ENCODE results near the gene JARID2.
A peak's percentile ranks its signal among the peaks of the same experiment; 100 is the strongest.

Gene JARID2

DNA sequence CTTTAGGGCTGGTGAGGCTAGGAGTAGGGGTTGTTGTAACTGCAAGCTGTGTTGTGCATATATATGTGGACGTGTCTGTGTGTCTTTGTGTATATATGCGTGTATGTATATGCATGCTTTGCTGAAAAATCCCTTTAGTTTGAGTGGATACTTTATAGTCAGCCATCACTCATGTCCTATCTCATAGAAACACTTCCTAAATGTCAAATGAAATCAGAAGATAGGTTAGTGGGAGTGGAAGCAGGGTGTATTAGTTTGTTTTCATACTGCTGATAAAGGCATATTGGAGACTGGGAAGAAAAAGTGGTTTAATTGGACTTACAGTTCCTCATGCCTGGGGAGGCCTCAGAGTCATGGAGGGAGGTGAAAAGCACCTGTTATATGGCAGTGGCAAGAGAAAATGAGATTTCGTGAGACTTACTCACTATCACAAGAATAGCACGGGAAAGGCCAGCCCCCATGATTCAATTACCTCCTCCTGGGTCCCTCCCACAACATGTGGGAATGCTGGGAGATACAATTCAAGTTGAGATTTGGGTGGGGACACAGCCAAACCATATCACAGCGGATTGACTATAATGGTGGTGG is 131.1 kb downstream of the JARID2 start:
- no peak for DNase-seq (ENCODE audit: low spot score)

DNA sequence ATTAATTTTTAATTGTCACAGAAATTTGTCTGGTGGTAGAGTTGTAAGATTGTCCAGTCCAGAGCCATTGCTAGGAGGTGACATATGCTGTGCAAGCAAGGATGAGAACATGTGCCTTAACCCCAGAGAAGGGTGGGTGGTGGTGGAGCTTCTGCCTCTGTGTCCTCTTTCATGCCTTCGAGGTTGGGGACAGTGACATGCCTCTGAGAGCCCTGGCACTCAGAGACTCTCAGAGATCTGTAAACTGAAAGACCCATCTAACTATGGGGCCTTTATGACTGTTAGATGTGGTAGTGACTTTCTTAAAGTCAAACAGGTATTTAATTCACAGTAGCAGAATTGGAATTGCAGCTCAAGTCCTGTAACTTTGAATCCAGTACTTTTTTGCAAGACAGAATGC is 132.4 kb downstream of the JARID2 start:
- no peak for DNase-seq (ENCODE audit: low spot score)

DNA sequence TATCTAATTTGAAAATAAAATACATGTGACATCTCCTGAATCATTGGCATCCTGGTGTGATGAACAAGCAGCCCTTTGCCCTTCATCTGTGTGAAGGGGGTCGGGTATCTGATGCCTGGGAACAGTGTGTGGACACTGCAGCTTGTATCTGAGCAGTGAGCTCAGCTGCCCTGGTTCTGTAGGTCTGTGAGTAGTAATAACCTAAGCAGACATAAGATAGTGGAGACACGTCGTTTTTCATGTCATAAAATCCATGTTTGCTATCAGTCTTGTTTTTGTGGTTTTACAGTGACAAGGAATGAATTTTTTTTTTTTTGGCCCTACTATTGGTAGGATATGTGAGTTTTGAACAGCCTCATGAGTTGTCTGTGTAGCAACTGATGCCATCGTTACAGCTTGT is 133.0 kb downstream of the JARID2 start:
- DNase-seq (ENCODE audit: low spot score): no peak

DNA sequence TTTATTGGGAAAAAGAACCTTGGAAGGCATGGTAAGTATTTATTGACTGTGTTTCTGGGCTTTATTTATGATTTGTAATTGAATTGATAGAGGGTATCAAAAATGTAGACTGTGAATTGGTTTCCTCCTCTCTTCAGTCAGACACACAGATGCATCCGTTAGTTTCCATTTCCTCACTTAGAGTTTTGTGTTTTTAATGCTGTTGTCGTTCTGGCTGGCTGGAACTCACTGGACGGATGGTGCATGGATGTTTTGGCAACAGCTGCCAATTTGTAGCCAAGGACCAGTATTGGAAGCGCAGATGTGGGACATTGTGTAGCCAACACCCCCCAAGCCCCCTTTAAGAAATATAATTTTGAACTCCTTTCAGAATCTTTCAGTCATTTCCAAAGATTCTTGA is 134.5 kb downstream of the JARID2 start:
- DNase-seq (ENCODE audit: low spot score): no peak

DNA sequence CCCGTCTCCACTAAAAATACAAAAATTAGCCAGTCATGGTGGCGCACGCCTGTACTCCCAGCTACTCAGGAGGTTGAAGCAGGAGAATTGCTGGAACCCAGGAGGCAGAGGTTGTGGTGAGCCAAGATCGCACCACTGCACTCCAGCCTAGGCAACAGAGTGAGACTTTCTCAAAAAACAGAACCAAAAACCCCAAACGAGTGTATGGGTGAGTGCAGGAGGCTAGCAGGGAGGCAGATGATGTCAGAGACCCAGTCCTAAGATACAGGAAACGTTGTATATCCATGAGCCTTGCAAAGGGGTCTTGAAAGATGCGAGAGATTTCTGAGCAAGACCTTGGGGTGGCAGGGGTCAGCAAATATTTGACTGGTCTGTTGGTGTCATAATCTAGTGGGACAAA is 136.2 kb downstream of the JARID2 start:
- DNase-seq (ENCODE audit: low spot score): no peak

DNA sequence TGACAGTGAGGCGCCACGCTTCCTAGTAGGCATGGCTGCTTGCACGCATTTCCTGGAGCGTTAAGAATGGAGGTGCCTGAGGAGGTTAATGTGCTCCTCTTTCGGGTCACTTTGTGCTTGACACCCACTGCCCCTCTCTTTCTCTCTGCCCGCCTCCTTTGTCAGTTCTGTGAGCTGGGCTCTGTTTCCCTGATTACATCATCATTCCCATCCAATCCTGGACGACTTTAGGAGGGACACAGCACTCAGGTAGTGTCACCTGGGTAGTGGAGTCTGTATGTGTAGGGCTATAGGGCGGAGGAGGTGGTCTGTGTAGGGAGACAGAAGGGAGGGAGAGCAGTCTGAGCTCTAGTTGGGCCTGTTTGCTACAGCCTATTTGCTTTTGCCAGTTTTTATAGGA is 136.8 kb downstream of the JARID2 start:
- DNase-seq (ENCODE audit: low spot score): no peak

DNA sequence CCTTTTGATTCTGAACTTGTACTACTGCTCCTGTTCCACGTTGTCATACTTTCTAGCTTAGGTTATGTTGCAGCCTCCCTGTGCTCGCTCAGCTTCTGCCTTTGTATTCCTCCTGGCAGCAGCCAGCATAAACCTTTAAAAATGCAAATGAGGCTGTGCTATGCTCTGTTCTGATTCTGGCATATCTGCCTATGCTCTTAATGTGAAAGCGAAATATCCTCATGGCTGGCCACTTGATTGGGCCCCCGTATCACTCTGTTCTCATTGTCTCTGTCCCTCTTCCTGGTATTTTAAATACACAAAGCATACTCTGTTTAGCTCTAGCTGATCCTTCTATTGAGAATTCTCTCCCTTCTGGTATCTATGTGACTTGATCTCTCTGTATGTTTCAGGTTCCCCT is 139.0 kb downstream of the JARID2 start:
- DNase-seq (ENCODE audit: low spot score): no peak

DNA sequence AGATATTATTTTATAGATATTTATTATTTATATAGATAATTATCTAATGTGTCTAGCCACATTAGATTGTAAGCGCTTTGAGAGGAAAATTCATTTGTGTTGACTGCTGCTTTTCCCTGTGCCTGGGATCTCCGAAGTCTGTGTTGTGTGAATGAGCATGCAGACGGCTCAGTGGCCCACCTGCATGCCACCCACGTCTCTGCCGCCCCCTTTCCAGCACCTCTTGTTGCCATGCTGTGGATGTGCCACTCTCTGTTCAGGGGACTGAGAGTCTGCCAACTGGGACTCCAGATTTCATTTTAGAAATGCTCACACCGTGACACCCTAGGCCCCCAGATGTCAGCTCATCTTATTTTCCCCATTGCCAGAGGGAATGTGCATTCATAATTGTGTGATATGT is 139.7 kb downstream of the JARID2 start:
- no peak for DNase-seq (ENCODE audit: low spot score)

DNA sequence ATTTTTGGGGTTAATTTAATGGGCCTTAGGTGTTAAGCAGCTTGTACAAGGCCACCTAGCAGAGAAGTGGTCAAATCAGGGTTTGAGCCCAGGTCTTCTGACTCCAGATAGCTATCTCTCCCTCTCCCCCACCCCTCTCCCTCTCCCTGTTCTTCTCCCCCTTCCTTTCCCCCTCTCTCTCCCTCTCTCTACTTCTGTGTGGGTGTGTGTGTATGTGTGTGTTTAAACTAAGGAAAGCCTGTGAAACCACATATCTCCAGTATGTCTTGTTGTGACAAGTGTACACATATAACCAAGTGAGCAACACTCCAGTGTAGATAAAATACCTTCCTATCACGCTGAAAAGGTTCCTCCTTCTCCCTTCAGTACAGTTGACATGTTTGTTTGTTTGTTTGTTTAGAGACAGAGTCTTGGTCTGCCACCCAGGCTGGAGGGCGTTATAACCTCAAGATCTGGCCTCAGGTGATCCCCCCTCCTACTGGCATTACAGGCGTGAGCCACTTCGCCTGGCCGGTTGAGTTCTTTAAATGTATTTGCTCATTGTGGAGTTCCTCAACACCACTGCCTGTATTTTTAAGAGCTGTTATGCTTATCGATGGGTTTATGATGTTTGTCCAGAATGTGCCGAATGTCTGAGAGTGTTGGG is 140.4 kb downstream of the JARID2 start:
- DNase-seq (ENCODE audit: low spot score): no peak

DNA sequence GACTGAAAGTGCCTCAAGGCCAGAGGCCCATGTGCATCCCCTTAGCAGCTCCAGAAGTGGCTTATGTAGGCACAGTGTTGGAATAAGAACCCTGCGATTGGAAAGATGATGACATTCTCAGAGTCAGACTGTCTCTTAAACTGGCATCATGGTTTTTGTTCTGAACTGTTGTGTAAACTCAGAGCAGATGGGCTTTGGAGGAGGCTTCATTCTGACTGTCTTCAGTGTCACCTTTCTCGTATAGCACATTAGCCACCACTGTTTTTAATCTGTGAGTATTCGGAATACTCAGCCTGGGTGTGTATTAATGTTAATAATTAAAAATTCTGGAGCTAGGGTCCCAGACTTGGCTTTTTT is 140.9 kb downstream of the JARID2 start:
- no peak for DNase-seq (ENCODE audit: low spot score)

DNA sequence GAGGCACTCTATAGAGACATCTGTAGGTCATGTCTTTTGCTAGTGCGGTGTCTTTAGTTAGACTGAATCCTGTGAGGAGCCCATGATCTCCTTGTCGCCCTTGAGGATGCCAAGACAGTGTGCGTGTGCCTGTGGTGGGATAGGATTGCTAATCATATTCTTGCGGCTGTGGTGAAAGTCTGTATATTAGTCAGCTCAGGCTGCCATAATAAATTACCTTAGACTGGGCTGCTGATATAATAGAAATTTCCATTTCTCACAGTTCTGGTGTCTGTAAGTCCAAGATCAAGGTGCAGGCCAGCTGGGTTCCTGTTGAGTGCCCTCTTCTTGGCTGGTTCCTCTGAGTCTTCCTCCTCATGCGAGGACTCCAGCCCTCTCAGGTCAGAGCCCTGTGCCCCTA is 141.2 kb downstream of the JARID2 start:
- DNase-seq (ENCODE audit: low spot score): no peak

DNA sequence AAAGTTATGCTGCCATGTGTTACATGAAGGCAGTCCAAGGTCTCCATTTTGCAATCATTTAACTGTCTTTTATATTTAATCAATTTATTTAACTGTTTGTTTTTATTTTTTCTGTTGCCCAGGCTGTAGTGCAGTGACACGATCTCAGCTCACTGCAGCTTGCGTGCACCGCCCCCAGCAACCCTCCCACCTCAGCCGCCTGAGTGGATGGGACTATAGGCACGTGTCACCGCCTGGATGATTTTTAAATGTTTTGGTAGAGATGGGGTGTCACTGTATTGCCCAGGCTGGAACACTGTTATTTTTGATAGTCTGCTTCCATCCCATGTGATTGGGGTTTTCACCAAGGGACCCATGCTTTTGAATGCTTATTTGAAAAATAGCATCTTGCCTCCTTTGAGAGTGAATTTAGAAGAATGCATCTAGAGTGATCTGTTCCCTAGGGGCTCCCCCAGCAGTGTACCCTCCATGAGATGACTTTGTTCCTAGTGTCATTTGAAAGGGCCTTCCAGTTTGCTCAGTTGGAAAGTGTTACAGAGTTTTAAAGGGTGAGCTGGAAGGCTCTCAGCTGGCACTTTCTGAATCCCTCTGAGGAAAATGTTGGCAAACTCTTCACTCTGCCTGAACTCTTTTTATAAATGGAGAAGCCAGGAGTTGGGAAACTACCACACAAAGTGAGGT is 143.4 kb downstream of the JARID2 start:
- DNase-seq (ENCODE audit: low spot score): no peak

DNA sequence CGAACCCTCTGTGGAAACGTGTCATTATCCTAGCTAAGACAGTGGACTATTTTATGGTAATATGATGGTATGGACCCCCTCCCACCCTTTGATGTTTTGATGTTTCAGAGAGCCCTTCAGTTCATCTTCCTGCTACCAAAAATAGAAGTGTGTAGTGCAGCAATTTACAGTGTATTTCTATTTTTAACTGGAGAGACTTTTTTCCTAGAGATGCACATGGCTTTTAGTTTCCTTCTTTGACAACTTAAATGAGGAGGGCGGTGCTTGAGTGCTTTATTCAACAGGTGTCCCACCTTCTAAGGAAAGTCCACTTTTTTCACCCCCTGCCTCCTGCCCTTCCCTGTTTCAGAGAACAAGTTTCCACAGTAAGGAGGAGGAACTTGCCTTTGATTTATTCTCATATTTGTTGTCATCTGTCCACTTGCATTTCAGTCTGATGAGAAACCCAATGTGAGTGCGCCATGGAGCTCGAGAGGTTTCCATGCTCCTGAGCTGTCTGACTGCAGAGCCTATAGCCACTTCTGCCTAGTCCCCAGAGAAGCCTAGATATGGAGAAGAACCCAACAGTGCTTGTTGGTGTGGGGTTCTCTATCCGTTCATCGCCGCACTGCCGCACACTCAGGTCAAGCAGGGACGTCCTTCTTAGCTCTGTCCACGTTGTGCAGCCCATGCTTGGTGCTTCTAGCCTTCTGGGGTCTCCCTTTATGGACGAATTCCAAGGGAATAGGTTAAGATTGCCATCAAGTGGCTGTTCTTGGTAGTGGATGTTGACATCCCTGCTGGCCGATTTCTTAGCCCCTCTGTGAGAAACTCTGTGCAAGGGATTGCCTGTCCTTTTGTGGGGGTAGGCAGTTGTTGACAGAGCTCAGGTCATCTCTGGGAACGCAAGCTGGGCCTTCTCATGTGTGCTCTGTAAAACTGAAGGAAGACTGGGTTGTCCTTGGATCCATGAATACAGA is 144.2 kb downstream of the JARID2 start:
- peak; percentile 19 for DNase-seq (ENCODE audit: low spot score)

DNA sequence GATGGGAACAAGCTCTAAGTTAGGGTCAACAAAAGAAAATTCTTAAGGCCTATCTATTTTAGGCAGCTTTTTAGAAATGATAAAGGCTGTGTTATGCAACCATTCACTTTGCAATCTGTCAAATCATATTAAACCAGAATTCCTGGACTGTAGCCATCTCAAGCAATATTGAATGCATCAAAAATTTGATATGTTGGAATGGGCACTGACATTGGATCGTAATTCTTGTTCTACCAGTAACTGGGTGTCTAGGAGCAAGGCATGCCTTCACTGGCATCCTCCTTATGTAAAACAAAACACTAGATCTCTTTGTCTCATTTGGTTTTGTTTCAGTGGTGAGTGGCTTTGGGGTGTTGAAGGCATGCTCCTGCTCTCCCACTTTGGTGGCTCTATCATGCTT is 145.6 kb downstream of the JARID2 start:
- DNase-seq (ENCODE audit: low spot score): no peak

DNA sequence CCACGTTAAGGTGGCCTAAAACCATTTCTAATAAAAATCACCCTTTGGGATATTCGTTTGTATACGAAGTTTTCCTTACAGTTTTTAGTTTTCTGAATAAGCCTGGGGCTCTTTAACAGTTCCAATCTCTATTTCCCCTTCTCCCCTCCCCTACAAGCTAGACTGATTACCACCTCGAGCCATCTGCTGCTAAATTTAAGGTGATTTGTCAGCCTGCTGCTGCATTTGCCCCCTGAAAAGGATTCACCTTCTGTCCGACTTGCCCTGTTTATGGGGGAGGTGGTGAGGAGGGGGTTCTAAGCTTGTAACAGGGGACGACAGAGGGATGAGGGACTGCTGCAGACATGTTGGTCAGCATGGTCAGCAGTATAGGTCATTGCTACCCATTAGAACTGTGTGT is 146.3 kb downstream of the JARID2 start:
- no peak for DNase-seq (ENCODE audit: low spot score)

DNA sequence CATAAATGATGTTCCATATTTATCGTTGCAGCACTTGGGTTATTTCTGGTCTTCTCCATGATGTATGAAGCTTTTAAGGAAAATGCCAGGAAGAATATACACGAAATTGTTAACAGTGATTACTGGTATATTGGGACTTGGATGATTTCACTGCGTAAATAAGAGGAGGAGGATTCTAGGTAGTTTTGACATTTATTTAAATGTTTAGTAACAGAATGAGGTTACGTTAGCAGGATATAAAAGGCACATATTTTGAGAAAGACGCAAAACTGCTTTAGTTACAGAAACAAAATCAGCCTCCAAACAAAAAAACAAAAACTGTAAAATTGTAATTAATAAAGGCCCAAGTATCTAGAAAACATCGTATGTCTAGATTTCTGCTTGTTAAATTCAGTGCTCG is 147.7 kb downstream of the JARID2 start:
- no peak for DNase-seq (ENCODE audit: low spot score)

DNA sequence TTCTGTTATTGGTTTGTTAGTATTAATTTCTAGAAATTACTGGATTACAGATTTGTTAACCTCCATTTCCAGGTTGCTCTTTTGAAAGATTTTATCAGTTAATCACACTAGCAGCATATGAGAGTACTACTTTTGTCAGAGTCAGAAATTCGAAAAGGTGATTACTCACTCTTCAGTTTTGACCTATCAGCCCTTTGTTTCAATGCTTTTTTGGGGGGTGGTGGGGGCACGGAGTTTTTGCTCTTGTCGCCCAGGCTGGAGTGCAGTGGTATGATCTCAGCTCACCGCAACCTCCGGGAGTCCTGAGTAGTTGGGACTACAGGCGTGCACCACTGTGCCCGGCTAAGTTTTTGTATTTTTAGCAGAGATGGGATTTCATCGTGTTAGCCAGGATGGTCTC is 149.2 kb downstream of the JARID2 start:
- DNase-seq (ENCODE audit: low spot score): no peak

DNA sequence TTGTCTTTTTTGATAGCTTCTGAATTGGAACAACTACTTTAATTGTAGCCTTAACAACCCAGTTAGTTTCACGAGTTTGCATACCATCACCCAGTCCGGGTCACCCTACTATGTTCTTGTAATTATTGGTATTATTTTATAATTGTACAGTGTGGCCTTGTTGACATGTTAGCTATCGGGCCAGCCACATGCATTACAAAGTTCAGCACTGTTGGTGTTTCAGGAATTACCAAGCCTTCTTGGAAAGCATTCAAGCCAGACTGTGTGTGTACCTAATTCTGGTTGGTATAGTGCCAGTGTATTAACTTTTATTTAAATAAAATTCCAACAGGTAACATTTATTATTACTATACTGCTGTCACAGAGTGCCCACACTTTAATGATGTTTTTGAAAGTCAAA is 150.9 kb downstream of the JARID2 start:
- no peak for DNase-seq (ENCODE audit: low spot score)

DNA sequence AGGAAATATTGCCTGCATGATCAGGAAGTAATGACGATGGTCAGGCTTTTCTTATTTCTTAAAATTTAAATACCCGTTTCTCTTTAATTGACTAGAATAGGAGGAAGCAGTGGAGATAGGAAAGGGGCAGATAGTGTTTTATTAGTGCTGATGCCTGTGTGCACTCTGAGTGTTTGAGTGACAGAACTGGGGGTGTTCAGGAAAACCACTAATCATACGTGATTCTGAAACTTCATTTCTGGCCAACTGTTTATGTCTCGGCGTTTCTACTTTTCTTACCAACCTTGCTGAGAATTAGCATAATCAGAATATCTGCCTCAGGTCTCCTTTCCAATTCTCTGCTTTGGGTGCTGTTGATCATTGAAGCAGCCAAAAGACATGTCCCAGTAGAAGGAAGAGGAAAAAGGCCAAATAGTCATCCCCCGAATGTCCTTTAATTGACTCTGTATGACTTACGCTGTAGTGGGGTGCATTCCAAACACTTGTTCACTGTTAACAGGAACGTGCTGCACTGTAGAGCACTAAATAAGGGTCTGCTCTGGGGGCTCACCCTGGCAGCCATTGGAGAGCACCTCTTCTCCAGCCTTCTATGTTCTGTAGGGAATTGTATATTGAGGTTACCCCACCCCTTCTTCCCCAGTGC is 152.9 kb downstream of the JARID2 start:
- DNase-seq (ENCODE audit: low spot score): no peak

DNA sequence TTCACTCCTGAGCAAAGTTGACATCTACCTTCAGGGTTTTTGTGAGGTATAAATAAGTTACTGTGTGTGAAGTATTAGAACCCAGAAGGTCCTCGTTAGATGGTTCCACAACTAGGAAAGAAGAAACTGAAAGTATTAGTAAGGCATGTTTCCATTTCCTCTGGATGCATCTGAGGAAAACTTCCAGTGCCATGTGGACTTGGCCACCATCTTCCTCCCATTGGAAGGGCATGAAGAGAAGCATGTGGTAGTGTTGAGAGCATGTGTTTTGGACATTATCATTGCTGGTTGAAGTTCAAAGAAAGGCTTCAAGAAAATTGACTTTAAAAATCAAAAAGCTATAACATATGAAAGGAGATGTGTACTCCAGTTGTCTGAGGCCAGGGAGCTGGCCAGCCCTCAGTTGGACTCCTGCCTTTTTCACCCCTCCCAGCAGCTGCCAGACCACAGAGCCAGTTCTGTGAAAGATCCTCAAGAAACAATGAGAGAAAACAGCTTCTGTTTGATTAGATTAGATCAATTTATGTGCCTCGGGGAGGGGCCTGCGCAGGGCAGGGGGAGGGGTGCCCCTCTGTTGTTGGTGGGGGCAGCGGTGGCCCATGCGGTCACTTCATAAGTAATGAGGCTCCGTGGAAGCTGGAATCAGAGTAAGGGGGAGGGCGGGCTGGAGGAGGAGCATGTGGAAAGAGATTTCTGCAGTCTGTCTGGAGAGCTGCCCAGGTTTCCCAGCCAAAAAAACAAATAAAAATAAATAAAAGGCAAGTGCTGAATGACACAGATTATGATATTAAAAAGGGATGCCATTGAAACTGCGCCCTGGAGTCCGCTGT is 154.0 kb downstream of the JARID2 start:
- peak; percentile 16 for DNase-seq (ENCODE audit: low spot score)

DNA sequence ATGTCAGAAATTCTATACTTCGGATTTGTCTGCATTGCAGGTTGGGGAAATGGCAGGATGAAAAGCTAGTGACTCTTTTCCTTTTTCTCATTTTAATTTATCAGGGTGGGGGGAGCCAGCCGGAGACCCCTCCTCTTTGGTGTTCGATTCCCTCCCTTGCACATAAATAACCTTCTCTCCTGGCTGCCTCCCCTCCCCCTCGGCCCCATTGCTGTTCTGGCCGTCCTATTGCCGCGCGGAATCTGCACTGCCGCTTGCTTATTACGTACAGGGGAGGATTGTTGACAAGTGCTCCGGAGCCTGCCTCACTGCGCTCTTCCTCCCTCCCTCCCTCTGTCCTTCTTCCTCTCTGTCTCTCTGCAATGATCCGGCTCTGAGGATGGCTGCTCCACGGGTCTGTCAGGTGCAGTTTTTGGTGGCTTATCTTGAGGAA is 154.7 kb downstream of the JARID2 start:
- DNase-seq (ENCODE audit: low spot score): peak; percentile 34

All from HuH-7.5 (cell line).